ENCODE measurements around the gene STX8.

DNA sequence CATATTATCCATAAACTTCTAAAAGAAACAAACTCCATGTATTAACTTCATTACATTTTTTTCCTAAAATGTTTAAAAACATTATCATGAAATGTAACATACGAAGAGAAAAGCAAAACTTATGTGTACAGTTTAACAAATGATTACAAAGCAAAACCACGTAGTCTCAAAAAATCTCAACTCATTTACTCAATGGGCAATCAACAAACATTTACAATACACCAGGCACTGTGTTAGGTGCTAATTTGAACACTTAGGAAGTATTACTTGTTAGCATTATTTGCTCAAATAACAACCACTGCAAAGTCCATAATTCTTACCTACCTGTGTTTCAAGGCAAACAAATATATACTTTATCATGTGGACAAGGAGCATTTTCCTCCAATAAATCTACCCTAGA, 164.9 kb downstream of the STX8 start:
- TF ChIP-seq POLR2A (IDR thresholded peaks at IDR 0.05; ENCODE audit: low read depth, low read length) (no peak), POLR2AphosphoS5 (IDR thresholded peaks at IDR 0.05; ENCODE audit: low read depth, low read length) (no peak), TAF1 (IDR thresholded peaks at IDR 0.05; ENCODE audit: borderline replicate concordance, low read depth, low read length) (no peak)

Data from GM12892 (cell line).